ENCODE results near the gene SZT2.
"Not testable (repeated sequence)": the region's sequence is repeated elsewhere in the genome, so short reads cannot be mapped to it uniquely, and the experiment has no call there.

Gene SZT2

DNA sequence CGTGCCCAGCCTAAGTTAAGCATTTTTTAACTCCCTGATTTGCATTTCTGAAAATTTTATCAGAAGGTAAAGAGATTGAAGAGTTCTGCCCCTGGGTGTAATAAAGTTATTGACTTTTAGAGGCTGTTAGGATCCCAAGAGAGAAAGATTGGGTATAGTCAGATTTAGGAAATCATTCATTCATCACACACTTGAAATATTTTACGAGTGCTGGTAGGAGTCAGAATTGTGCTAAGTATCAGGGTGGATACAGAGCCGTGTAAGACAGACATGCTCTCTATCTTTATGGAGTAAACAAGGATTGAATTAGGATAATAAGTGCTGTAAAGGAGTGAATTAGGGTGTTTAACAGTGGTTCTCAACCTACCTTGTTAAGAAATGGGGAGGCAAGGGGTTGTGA, 3.0 kb downstream of the SZT2 start:
- DNase-seq: no peak

DNA sequence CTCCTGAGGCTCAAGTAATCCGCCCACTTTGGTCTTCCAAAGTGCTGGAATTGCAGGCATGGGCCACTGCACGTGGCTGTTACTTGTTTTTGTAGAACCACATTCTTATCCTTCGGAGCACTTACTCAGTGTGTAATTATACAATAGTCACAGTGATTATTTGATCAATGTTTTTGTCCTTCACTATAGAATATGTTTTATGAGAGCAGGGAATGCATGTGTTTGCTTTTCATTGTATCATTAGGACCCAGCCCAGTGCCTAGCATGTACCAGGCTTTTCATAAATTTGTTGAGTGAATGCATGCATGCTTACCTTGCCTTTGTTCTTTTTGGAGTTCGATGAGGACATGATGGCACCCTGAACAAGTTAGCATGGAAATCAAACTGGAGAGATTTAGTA, 5.8 kb downstream of the SZT2 start:
- no peak for DNase-seq

DNA sequence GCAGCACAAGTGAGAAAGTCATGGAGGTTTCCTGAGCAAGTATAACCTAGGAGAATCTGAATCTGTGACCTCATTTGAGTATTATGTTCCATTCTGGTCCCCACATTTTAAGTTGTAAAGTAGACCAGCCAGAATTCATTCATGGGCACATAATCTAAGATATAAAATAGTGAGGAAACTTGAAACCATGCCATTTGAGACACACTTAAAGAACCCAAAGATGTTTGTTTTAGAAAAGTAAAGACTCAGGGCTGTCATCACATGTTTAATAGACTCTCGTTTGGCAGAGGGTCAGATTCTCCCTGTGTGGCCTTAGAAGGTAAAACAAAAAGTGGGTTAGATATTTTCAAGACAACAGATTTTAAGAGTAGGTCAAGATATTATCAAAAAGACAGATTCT, 6.4 kb downstream of the SZT2 start:
- no peak for DNase-seq

DNA sequence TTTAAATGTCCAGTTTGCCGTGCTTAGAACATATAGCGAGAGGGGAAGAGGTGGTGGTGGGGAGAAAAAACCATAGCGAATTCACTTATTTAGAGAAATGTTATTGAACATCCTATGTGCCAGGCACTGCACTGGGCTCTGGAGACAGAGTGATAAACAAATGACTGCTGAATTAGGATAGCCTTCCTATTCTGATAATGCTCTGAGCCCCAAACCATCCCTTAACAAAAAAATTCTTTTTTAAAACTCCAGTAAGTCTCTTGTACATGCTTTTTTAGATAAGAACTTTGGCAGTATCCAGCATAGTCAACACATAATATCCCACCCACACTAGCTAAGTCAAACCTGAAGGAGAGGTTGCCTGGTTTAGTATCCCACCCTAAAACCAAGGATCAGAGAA, 8.5 kb downstream of the SZT2 start:
- DNase-seq: no peak

DNA sequence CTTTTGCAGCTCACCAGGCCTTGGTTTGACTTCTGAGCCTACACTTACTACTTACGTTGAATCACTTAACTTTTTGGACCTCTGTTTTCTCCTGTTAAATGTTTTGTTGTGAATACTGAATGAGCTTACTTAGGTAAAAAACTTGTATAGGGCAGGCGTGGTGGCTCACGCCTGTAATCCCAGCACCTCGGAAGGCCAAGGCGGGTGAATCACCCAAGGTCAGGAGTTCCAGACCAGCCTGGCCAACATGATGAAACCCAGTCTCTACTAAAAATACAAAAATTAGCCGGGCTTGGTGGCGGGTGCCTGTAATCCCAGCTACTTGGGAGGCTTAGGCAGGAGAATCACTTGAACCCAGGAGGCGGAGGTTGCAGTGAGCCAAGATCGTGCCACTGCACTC, 10.7 kb downstream of the SZT2 start:
- not testable (repeated sequence) for DNase-seq

DNA sequence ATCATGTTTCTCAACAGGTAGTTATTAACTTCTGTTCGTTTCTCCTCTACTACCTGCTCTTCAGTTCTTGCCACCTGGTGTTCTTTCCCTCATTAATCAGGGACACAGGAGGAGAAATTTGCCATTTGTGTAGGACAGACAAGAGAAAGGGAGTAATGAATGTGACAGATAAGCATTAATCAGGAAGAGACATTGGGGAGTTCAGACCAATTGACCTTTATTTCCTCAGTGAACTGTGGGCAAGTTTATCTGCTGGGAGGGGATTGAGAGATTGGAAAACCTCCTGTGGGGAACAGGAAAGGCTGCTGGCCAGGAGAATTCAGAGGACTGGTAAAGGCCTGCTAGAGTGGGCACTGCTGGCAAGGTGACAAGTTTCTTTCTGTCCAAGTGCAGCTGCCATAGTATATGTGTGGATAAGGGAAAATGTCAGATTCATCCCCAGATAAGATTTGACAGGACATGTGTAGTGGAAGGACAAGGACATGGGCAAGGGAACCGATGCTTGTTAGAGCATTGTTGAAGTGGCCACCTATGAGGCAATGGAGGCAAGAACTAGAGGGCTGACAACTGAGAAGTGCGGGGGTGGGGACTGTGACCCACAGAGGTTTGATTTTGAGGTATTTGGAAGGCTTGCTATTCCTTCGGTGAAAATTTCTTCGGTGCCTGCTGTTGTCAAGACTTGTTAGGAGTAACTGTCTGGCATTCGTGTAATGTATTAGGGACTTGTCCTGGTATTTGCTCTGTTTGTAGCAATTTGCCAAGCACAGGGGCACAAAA, 12.6 kb downstream of the SZT2 start:
- no peak for DNase-seq

DNA sequence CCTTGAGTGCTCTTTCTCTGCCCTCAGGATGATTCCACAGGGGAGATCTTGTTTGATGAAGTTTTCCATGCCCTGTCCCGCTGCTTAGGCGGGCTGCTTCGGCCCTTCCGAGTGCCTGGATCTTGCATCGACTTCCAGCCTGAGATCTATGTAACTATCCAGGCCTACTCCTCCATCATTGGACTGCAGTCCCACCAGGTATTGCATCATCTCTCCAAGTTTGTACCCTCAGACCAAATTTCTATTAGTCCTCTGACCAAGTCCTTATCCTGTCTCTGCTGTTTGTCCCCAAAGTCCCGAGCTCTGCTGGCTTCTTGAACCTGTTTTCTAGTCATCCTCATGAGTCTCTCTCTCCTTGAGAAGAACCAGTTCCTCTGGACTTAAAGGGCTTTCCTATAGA, 14.7 kb downstream of the SZT2 start:
- DNase-seq: no peak

DNA sequence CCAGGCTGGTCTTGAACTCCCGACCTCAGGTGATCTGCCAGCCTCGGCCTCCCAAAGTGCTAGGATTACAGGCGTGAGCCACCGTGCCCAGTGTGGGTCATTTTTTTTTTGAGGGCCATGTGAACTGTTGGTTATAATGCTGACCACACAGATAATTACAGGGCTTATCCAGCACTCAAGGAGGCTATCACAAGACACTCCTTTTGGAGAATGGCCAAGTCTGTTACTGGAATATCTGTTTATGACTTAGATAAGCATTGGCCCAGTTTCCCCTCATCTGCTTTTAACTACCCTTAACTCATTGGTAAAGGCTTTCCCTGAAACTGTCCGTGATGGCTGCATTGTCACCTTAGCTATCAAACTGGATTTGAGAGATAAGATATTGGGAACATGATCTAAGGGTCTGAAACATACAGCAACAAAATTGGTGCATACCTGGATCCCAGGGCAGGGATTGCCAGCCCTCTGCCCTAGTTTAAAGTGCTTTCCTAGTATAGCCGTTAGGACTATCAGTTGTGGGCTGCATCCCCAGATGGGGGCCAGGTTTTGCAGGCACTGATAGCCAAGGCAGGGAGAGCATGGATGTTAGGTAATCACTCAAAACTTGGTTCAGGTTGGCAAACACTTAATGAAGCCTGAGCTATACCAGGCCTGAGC, 15.6 kb downstream of the SZT2 start:
- no peak for DNase-seq

DNA sequence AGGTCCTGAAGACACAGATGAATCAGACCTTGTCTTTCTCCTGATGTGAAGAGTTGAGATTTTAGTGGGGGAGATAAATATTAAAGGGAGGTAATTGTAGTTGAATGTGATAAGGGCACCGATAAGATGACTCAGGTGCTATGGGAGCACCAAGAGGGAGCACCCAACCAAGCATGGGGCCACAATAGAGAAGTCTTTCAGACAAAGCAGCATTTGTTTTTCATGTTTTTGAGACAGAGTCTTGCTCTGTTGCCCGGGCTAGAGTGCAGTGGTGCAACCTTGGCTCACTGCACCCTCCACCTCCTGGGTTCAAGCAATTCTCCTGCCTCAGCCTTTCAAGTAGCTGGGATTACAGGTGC, 16.2 kb downstream of the SZT2 start:
- DNase-seq: no peak

DNA sequence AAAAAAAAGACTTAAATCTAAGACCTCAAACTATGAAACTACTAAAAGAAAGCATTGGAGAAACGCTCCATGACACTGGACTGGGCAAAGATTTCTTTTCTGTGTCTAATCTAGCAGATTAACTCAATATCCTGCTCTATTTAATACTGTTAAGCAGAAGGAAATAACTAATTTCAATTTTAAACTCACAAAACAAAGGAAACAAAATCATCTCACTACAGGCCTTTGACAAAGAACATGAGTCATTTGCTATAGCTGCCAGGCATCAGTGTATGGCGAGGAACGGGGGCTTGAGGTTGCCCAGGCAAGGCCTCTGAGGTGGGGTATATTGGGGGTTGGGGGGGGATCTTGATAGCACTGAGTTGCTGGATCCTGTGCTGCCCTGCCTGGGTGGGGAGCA, 20.9 kb downstream of the SZT2 start:
- no peak for DNase-seq

DNA sequence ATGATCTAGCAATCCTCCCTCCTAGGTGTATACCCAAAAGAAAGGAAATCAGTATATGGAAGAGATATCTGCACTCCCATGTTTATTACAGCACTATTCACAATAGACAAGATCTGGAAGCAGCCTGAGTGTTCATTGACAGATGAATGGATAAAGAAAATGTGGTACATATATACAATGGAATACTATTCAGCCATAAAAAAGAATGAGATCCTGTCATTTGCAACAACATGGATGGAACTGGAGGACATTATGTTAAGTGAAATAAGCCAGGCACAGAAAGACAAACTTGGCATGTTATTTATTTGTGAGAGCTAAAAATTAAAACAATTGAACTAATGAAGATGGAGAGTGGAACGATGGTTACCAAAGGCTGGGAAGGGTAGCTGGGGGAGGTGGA, 23.7 kb downstream of the SZT2 start:
- DNase-seq: not testable (repeated sequence)

DNA sequence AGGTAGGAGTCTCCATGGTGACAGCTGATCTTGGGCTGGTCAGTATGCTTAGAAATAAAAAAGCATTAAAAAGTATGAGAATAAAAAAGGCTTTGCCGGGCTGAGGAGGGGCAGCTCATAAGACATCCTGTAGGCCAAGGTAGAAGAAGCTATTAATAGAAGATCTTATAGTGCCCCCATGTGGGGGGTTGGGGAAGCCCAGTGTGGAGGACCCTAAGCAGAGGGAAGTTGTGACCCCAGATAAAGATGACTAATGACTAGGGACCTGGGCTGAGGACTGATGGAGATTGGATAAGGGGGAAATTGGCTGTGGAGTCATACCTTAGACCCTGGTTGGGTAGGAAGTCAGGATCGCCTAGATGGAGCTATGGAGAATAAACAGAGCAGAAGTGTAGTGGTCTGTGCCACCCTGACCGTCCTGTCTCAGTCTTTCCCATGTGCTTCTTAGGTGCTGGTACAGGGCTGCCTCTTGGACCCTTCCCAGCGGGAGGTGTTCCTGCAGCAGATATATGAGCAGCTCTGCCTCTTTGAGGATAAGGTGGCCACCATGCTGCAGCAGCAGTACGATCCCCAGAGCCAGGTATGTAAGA, 25.0 kb downstream of the SZT2 start:
- DNase-seq: peak; percentile 68

DNA sequence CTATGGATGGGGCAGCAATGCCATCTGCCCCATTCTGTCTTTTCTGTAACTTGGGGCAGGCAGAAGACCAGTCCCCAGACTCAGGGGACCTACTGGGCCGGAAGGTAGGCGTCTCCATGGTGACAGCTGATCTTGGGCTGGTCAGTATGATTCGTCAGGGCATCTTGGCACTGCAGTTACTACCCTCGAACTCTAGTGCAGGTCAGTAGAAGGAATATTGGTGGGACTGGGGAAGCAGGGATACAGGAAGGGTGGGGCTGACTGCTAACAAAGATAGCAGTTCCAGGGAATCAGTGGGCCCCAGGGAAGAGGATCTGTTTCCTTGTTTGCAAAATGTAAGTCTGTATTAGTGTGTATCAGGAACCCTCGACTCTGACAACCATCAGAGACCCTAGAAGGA, 26.2 kb downstream of the SZT2 start:
- DNase-seq: no peak

DNA sequence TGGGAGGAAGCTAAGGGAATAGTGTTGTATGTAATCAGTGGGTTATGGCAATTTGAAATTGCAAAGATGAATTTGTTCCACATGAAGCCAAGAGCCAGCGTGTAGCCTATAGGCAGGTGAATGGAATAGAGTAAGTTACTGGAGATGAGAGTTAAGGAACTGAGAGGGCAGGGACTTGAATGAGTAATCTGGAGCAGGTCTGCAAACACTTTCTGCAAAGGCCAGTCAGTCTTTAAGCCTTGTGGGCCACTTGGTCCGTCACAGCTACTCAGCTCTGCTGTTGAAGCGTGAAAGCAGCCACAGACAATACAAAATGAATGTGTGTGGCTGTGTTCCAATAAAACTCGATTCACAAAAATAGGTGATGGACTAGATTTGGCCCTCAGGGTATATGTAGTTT, 29.2 kb downstream of the SZT2 start:
- no peak for DNase-seq

DNA sequence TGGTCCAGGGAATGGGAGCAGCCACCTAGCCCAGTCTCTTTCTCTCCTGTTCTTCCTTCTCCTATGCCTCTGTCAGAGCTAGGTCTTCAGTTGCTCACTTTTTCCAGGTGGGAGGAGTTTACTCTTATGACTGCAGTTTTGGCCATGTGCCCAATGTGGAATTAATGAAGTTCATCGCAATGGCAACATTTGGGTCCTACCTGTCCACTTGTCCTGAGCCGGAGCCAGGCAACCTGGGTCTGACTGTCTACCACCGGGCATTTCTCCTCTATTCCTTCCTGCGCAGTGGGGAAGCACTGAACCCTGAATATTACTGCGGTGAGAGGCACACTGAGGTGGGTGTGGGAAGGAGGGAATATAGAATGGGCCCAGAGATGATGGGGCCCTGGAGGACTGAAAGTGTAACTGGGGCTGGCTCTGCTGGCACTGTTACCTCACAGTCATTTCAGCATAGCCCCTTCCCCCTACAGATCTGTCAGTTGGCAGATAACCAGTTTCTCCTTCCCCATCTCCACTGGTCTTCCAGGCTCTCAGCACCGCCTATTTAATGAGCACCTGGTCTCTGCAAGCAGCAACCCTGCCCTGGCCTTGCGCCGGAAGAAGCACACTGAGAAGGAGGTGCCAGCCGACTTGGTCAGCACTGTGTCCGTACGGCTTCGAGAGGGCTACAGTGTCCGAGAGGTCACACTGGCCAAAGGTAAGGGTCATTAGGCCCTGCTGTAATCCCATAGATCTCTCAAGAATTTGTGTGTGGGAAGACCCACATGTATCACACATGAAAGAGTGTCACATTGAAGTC, 30.1 kb downstream of the SZT2 start:
- DNase-seq: no peak

DNA sequence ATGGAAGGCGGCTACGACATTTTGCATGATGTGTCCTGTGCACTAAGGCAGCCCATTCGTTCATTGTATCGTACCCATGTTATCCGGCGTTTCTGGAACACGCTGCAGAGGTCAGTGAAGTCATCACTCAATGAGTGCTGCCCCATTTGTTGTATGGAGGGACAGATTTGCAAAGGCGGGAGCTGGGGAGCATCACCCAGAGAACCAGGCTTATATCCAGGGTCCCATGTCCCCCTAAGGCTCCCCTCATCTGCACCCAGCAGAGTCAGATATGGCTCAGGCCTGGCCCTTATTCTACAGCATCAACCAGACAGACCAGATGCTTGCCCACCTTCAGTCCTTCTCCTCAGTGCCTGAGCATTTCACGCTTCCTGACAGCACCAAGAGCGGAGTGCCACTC, 31.2 kb downstream of the SZT2 start:
- no peak for DNase-seq

DNA sequence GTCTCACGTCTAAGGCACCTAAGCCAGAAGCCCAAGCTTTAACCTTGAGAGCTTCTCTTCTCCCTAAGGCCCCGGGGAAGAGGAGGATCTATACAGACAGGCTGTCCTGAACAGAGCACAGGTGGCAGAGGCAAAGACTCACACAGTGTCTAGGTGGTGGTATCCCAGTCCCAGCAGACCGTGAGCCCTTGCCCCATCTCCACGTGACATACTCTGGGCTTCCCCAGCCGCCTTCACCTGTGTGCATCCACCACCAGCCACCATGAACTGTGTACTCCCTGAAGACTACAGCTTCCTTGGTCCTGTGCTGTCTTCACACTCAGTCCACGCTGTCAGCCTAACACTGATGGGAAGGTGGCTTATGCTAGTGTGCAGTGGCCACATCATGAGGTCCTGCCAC, 31.7 kb downstream of the SZT2 start:
- no peak for DNase-seq

DNA sequence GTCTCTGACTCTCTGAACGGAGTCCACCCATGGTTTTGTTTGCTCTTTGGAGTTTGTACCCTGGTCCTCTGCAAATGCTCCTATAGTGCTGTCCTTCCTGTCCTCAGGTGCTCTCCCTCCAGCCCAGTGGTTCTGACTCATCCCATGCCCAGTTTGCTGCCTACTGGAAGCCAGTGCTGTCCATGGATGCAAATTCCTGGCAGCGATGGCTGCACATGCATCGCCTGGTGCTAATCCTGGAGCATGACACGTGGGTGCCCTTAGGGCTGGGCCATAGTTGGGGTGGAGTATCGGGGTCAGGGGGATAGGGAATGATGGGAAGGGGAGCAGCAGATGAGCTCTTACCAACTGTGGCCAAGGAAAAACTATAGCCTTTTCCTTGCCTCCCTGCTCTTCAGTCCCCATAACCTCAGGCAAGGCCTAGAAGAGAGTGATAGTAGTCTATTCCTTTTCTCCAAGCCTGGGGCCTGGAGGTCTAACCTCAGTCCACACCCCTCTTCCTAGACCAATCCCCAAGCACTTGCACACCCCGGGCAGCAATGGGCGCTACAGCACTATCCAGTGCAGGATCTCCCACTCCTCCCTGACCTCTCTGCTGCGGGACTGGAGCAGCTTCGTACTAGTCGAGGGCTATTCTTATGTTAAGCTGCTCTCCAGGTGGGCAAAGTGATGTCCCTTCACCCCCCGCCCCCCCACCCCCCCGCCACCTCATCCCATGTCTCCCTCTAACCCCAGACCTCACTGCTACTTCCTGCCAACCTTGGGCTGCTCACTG, 32.5 kb downstream of the SZT2 start:
- no peak for DNase-seq

DNA sequence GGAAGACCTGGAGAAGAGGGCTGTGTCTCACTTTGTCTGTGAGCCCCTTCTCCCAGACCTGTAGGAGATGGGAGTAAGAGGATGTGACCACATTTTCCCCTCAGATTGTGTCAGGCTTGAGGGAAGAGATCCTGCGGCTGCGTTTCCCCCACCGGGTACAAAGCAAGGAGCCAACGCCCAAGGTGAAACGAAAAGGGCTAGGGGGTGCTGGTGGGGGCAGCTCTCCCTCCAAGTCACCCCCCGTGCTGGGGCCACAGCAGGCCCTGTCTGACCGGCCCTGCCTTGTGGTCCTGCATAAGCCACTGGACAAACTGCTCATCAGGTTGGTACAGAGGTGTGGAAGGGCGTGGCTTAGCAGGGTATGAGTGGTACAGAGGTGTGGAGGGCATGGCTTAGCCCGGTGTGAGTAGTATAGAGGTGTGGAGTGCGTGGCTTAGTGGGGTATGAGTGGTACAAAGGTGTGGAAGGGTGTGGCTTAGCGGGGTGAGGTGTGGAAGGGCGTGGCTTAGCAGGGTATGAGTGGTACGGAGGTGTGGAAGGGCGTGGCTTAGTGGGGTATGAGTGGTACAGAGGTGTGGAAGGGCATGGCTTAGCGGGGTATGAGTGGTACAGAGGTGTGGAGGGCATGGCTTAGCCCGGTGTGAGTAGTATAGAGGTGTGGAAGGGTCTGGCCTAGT, 33.4 kb downstream of the SZT2 start:
- DNase-seq: no peak

DNA sequence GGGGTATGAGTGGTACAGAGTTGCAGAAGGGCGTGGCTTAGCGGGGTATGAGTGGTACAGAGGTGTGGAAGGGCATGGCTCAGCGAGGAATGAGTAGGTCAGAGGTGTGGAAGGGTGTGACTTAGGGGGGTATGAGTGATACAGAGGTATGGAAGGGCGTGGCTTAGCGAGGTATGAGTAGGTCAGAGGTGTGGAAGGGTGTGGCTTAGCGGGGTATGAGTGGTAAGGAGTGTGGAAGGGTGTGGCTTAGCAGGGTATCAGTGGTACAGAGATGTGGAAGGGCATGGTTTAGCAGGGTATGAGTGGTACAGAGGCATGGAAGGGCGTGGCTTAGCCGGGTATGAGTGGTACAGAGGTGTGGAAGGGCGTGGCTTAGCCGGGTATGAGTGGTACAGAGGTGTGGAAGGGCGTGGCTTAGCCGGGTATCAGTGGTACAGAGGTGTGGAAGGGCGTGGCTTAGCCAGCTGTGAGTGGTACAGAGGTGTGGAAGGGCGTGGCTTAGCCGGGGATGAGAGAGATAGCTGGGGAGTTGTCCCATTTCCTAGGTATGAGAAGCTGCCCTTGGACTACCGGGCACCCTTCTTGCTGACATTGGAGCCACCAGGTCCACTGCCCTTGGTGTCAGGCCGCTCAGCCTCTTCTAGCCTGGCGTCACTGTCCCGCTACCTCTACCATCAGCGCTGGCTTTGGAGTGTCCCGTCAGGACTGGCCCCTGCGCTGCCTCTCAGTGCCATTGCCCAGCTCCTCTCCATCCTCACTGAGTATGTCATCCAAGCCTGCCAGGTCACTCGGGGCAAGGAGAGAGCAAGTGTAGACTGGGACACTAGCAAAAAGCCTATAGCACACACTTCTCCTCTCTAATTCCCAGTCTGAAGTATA, 34.2 kb downstream of the SZT2 start:
- no peak for DNase-seq

DNA sequence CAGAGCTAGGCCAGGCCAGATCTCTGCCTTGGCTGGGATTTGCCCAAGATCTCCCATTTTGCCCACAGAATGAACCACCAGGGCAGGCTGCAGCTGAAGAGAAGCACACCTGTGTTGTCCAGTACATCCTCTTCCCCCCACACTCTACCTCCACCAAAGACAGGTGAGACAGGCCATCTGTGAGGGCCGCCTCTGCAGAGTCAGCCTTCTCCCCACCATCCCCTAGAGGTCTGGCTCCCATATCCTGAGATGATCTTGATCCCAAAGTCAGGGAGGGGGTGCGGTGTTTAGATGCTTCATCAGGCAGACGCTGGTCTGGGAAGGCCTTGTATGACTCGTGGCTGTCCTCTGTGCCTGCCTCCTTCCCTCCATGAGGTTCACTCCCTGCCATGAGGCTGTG, 35.3 kb downstream of the SZT2 start:
- DNase-seq: no peak

Data from stimulated activated CD4-positive, alpha-beta T cell treated with anti-CD3 and anti-CD28 coated beads, Interleukin-4, amount 100 ng/mL, for 24 hours (primary cell).